ENCODE results near the gene XG.

Gene XG

DNA sequence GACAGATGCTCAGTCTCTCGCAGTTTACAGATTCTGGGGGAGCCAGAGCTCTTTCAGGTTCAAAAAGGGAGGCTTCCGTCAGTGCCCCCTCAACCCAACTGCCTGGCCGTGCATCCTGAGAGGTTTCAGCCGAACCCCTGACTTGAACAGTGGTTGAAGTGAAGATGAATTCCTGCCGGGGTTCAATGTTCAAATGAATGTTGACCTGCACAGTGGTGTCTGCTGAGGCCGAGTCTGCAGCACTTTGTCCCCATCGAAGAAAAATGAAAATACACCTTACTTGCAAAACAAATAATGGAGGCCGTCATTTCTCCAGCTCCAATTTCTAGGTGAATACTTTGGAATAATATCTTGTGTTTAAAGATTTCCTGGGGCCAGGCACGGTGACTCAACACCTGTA, 110.6 kb downstream of the XG start:
- in situ Hi-C loops (cut with MboI; ENCODE audit: low sequenced_read_pairs) = no loop called here

GRCh38 chrX:2863646-2864045, 111.8 kb downstream of the XG start:
- in situ Hi-C loops (cut with MboI; ENCODE audit: low sequenced_read_pairs) = no loop called here
